ENCODE results near the gene DHH. TPM values are rescaled to one million over a fixed set of nuclear protein-coding genes. Genes with fewer than 3 reads are reported as not detected.

Gene DHH
- total RNA-seq, 1 donor from 2014 or later = 1.6 TPM

DNA sequence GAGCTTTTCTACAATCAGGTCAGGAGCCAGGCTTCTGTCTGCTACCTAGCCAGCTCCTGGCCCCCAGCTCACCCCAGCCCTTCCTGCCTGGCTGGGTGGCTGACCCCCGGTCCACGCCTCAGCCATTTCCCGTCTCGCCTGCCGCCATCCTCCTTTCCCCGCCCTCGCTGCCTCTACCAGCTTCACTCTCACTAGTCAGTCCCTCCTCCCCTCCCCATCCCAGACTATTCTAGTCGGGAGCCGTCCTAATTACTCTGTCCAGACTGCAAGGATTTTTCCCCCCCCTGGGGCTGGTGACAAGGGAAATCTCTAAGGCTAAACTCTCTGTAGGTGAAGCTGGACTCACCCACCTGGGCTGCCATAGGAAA, 825 bp downstream of the DHH start:
- Histone ChIP-seq H3K4me3 (ENCODE audit: low read length in 3 of 3) (peak overlapping the region; percentile 26 to 38 (median 35)), H3K27ac (ENCODE audit: low read depth, low read length) (no peak overlapping the region), H3K27me3 (ENCODE audit: control insufficient read depth in 3 of 3, insufficient read depth in 3 of 3, low read length in 3 of 3) (peaks cover 46 to 60% (median 54%) of the 10 kb centered on the region in 3 donors), H3K36me3 (ENCODE audit: control insufficient read depth in 3 of 3, insufficient read depth in 3 of 3, low read length in 3 of 3) (peaks cover 16 to 17% (median 17%) of the 10 kb centered on the region in 3 donors), H3K9me3 (ENCODE audit: control insufficient read depth in 3 of 3, low read length in 3 of 3) (no peaks in the 10 kb centered on the region), H3K4me1 (ENCODE audit: control insufficient read depth in 3 of 3, insufficient read depth in 3 of 3, low read length in 3 of 3) (peaks cover 36 to 55% (median 43%) of the 10 kb centered on the region in 3 donors), H3K9ac (ENCODE audit: low read depth in 1 of 3, low read length in 3 of 3) (no peak overlapping the region)

DNA sequence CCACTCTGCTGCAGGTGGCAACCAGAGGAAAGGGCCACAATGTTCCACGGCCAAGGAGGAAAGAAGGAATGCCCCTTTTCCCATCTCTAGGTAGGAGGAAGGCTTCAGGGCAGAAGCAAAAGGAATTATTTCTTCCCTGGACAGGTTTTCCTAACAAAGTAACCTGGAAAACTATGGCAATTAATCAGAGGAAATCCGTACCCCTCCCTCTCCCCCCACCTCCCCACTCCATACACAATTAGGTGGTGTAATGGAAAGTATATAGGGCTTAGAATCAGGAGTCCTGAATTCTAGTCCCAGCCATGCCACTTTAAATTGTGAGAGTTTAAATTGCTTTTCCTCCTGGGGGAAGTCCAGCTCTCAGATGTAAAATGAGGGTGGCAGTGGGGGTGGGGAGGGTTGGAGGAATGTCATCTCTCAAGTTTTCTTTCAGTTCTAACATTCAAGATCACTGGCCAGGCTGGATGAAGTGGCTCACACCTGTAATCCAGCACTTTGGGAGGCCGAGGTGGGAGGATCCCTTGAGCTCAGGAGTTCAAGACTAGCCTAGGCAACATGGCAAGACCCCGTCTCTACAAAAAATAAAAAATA, 1.7 kb downstream of the DHH start:
- Histone ChIP-seq H3K4me3 (ENCODE audit: low read length in 3 of 3) (no peak overlapping the region), H3K27me3 (ENCODE audit: control insufficient read depth in 3 of 3, insufficient read depth in 3 of 3, low read length in 3 of 3) (peaks cover 46 to 65% (median 59%) of the 10 kb centered on the region in 3 donors), H3K9me3 (ENCODE audit: control insufficient read depth in 3 of 3, low read length in 3 of 3) (no peaks in the 10 kb centered on the region), H3K36me3 (ENCODE audit: control insufficient read depth in 3 of 3, insufficient read depth in 3 of 3, low read length in 3 of 3) (peaks cover 12 to 14% (median 14%) of the 10 kb centered on the region in 3 donors), H3K9ac (ENCODE audit: low read depth in 1 of 3, low read length in 3 of 3) (no peak overlapping the region), H3K4me1 (ENCODE audit: control insufficient read depth in 3 of 3, insufficient read depth in 3 of 3, low read length in 3 of 3) (peaks cover 44 to 63% (median 46%) of the 10 kb centered on the region in 3 donors), H3K27ac (ENCODE audit: low read depth, low read length) (no peak overlapping the region)

DNA sequence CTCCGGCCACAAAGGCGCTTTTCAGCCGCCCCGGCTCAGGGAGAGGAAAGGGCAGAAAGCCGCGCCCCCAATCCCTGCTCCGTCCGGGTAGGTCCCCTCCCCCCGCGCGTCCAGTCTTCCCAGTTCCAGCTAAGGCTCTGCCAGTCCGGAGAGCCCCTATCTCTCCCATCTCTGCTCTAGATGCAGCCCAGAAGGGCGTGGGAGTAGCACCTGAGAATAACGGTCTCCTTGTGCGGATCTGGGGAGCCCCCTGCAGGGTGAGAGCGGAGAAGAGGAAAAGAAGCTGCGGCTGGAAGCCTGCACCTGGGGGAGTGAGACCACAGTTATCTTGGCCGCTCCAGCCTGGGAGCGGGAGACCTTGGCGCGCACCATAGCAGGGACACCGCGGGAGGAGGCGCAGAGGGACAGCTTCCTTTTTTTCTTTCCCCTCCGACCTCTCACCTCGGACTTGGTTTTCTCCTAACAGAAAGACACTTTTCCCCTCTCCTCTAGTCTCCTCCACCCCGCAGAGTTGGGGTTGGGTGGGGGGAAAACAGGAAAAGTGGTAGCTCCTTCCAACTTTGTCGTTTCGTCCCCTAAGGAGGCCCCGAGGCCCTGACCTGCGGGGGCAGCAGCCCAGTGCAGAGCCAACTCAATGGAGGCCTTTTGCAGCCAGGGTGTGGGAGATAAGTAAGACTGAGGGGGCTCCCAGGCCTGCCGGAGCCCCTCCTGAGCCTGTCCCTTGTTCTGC, 2.4 kb downstream of the DHH start:
- Histone ChIP-seq H3K36me3 (ENCODE audit: control insufficient read depth in 3 of 3, insufficient read depth in 3 of 3, low read length in 3 of 3) (peaks cover 5 to 7% (median 7%) of the 10 kb centered on the region in 3 donors), H3K4me3 (ENCODE audit: low read length in 3 of 3) (peak overlapping the region; percentile 11 to 41 (median 26)), H3K9me3 (ENCODE audit: control insufficient read depth in 3 of 3, low read length in 3 of 3) (no peaks in the 10 kb centered on the region), H3K27ac (ENCODE audit: low read depth, low read length) (no peak overlapping the region), H3K4me1 (ENCODE audit: control insufficient read depth in 3 of 3, insufficient read depth in 3 of 3, low read length in 3 of 3) (peaks cover 42 to 58% (median 43%) of the 10 kb centered on the region in 3 donors), H3K27me3 (ENCODE audit: control insufficient read depth in 3 of 3, insufficient read depth in 3 of 3, low read length in 3 of 3) (peaks cover 46 to 65% (median 59%) of the 10 kb centered on the region in 3 donors), H3K9ac (ENCODE audit: low read depth in 1 of 3, low read length in 3 of 3) (peak overlapping the region in 1 of 3 donors; percentile 23)

DNA sequence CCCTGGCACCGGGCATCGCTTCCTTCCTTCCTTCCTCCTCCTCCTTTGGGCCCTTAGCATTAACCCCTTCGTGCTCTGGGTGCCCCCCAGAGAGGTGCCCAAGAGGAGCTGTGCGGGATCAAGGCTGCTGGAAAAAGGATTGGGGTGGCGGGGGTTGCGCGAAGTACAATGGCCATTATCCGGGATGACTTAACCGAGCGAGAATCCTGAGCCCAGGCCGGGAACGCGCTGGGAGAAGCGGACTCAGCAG, 2.8 kb downstream of the DHH start:
- Histone ChIP-seq H3K9me3 (ENCODE audit: control insufficient read depth in 3 of 3, low read length in 3 of 3) (no peaks in the 10 kb centered on the region), H3K9ac (ENCODE audit: low read depth in 1 of 3, low read length in 3 of 3) (peak overlapping the region in 1 of 3 donors; percentile 23), H3K4me3 (ENCODE audit: low read length in 3 of 3) (peak overlapping the region in 2 of 3 donors; percentile 11 to 29), H3K36me3 (ENCODE audit: control insufficient read depth in 3 of 3, insufficient read depth in 3 of 3, low read length in 3 of 3) (peaks cover under 1 to 3% (median 2%) of the 10 kb centered on the region in 3 donors), H3K27ac (ENCODE audit: low read depth, low read length) (no peak overlapping the region), H3K4me1 (ENCODE audit: control insufficient read depth in 3 of 3, insufficient read depth in 3 of 3, low read length in 3 of 3) (peaks cover 42 to 58% (median 43%) of the 10 kb centered on the region in 3 donors), H3K27me3 (ENCODE audit: control insufficient read depth in 3 of 3, insufficient read depth in 3 of 3, low read length in 3 of 3) (peaks cover 46 to 65% (median 59%) of the 10 kb centered on the region in 3 donors)

DNA sequence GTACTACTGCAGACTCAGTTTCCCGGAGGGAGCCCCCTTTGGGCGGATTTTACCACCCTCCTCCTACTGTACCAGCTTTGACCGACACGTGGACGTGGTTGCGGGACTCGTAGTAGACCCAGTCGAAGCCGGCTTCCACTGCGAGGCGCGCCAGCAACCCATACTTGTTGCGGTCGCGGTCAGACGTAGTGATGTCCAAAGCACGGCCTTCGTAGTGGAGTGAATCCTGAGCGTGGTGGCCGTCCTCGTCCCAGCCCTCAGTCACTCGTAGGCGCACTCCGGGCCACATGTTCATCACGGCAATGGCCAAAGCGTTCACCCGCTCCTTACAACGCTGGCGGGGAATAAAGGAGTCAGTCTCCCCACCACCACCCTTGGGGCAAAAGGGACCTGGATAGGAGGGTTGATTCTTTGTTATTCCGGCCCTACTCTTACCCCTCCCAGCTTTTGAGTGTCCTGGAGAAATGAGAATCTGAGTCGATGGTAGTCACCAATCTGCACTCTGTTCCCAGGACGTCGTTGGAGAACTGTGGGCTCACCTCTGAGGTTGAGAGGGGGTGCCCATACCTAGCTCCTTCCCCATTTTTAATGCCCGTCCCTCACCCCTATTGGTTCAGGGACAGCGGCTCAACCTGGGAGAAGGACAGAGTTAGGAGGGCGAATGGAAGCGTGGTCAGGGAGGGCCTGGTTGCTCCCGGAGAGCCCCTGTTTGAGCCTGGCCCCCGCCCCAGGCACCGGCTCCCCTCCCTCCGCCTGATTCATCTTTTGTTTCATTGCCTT, 3.4 kb downstream of the DHH start:
- H3K36me3 ChIP-seq (ENCODE audit: control insufficient read depth in 3 of 3, insufficient read depth in 3 of 3, low read length in 3 of 3) = no peaks in the 10 kb centered on the region
- H3K9ac ChIP-seq (ENCODE audit: low read depth in 1 of 3, low read length in 3 of 3) = no peak overlapping the region
- peak overlapping the region in 1 of 3 donors; percentile 6 for H3K4me3 ChIP-seq (ENCODE audit: low read length in 3 of 3)
- peaks cover 42 to 58% (median 43%) of the 10 kb centered on the region in 3 donors for H3K4me1 ChIP-seq (ENCODE audit: control insufficient read depth in 3 of 3, insufficient read depth in 3 of 3, low read length in 3 of 3)
- peaks cover 46 to 65% (median 59%) of the 10 kb centered on the region in 3 donors for H3K27me3 ChIP-seq (ENCODE audit: control insufficient read depth in 3 of 3, insufficient read depth in 3 of 3, low read length in 3 of 3)
- no peak overlapping the region for H3K27ac ChIP-seq (ENCODE audit: low read depth, low read length)
- no peaks in the 10 kb centered on the region for H3K9me3 ChIP-seq (ENCODE audit: control insufficient read depth in 3 of 3, low read length in 3 of 3)

DNA sequence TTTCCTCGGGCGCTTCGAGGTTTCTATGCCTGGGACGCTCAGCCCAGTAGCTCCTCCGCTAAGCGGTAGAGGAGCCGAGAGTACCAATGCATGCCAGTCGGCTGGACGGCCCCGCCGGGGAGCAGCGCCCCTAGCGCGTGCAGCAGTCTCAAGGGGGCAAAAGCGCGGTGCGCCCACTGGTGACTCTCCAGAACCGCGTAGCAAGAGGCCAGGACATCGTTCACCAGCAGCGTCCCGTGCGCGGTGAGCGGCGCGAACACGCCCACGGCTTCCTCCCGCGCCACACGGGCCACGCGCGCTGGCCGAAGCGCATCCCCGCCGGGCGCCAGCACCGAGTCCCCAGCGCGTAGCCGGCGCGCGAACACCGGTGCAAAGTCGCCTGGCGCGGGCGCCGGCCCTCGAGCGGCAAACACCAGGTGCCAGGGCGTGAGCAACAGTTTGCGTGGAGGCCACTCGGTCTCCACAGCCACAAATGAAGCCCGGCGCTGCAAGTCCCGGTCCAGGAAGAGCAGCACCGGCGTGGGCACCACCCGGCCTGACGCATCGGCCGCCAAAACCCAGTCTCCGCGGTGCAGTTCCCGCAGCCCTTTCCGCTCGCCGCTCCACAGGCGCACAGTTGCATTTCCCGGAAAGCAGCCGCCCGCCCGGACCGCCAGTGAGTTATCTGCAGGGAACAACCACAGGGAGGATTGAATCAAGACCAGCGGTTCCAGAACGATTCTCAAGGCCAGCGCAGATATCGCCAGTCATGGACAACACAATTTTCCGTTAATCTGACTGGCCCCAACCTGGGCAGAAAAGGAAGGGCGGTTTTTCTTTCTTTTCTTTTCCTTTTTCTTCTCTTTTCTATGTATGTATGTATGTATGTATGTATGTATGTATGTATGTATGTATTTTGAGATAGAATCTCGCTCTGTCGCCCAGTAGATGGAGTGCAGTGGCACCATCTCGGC, 4.5 kb downstream of the DHH start:
- Histone ChIP-seq H3K9me3 (ENCODE audit: control insufficient read depth in 3 of 3, low read length in 3 of 3) (no peaks in the 10 kb centered on the region), H3K36me3 (ENCODE audit: control insufficient read depth in 3 of 3, insufficient read depth in 3 of 3, low read length in 3 of 3) (no peaks in the 10 kb centered on the region), H3K27me3 (ENCODE audit: control insufficient read depth in 3 of 3, insufficient read depth in 3 of 3, low read length in 3 of 3) (peaks cover 46 to 65% (median 59%) of the 10 kb centered on the region in 3 donors), H3K4me1 (ENCODE audit: control insufficient read depth in 3 of 3, insufficient read depth in 3 of 3, low read length in 3 of 3) (peaks cover 42 to 58% (median 43%) of the 10 kb centered on the region in 3 donors), H3K27ac (ENCODE audit: low read depth, low read length) (no peak overlapping the region), H3K9ac (ENCODE audit: low read depth in 1 of 3, low read length in 3 of 3) (peak overlapping the region in 1 of 3 donors; percentile 50), H3K4me3 (ENCODE audit: low read length in 3 of 3) (peak overlapping the region; percentile 43 to 72 (median 67))

DNA sequence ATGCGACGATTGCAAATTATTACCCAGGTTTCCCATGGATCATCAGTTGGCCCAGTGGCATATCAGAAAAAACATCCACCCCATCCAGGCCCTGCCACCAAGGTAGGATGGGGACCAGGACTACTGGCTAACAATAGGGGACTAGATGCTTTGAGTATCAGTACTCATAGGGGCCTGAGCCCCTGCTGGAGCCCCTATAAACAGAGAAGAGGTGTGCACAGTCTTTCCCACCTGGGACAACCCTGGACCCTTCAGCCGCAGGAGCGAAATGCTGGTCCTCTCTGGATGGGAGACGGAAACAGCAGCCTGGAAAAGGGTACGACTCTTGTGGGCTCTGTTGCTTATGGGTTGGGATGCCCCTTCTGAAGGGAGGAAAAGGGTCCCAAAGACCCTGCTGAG, 5.7 kb downstream of the DHH start:
- Histone ChIP-seq H3K27ac (ENCODE audit: low read depth, low read length) (no peak overlapping the region), H3K4me1 (ENCODE audit: control insufficient read depth in 3 of 3, insufficient read depth in 3 of 3, low read length in 3 of 3) (peaks cover 32 to 51% (median 36%) of the 10 kb centered on the region in 3 donors), H3K36me3 (ENCODE audit: control insufficient read depth in 3 of 3, insufficient read depth in 3 of 3, low read length in 3 of 3) (no peaks in the 10 kb centered on the region), H3K9ac (ENCODE audit: low read depth in 1 of 3, low read length in 3 of 3) (no peak overlapping the region), H3K27me3 (ENCODE audit: control insufficient read depth in 3 of 3, insufficient read depth in 3 of 3, low read length in 3 of 3) (peaks cover 39 to 55% (median 48%) of the 10 kb centered on the region in 3 donors), H3K9me3 (ENCODE audit: control insufficient read depth in 3 of 3, low read length in 3 of 3) (no peaks in the 10 kb centered on the region), H3K4me3 (ENCODE audit: low read length in 3 of 3) (no peak overlapping the region)

DNA sequence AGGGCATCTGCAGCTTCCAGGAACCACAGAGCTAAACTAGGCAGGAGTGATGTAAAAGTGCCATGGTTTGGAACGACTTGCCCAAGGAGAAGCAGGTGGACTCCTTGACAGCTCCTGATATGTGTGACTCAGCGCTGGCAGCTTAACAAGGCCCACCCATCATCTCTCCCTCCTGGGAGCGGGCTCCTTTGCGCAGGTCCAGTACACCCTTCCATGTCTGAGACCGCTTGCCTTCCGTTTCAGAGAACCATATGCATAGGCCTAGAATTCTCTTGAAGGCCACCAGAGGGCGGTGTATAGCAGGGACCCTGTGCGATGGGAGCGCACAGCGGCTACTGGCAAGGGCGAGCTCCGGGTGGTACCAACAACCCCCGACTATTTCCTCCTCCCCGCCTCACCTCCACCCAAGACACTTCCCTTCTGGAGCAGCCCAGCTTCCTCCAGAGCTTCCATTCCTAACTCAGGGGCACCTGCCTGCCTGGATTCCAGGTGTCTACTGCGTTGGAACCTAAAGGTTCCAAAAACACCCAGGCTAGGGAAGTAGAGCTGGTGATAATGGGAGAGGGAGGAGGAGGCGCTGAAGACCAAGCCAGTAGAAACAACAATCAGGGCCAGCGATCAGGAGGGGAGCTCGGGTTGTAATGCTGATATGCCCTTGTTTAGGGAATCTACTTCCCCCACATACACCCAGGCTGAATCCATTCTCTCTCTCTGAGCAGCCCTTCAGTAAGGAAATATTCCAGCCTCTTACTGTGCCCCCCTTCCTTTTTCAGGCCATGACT, 6.3 kb downstream of the DHH start:
- H3K27ac ChIP-seq (ENCODE audit: low read depth, low read length) = no peak overlapping the region
- no peaks in the 10 kb centered on the region for H3K36me3 ChIP-seq (ENCODE audit: control insufficient read depth in 3 of 3, insufficient read depth in 3 of 3, low read length in 3 of 3)
- H3K4me1 ChIP-seq (ENCODE audit: control insufficient read depth in 3 of 3, insufficient read depth in 3 of 3, low read length in 3 of 3) = peaks cover 27 to 45% (median 31%) of the 10 kb centered on the region in 3 donors
- H3K27me3 ChIP-seq (ENCODE audit: control insufficient read depth in 3 of 3, insufficient read depth in 3 of 3, low read length in 3 of 3) = peaks cover 33 to 49% (median 42%) of the 10 kb centered on the region in 3 donors
- peak overlapping the region; percentile 38 to 58 (median 41) for H3K4me3 ChIP-seq (ENCODE audit: low read length in 3 of 3)
- peak overlapping the region; percentile 20 to 60 (median 36) for H3K9ac ChIP-seq (ENCODE audit: low read depth in 1 of 3, low read length in 3 of 3)
- no peaks in the 10 kb centered on the region for H3K9me3 ChIP-seq (ENCODE audit: control insufficient read depth in 3 of 3, low read length in 3 of 3)
